ENCODE results near the gene GSG1L.

The GSG1L gene

GRCh38 chr16:28062847-28063521 is 530 bp downstream of the GSG1L start:
- DNase-seq (ENCODE audit: low spot score), result no peak

- DNase-seq (ENCODE audit: low spot score), result no peak
Observed at GRCh38 chr16:28062261-28062846, 1.2 kb downstream of the GSG1L start.

- DNase-seq (ENCODE audit: low spot score), result no peak
Observed at GRCh38 chr16:28061352-28062101, 2.0 kb downstream of the GSG1L start.

DNA sequence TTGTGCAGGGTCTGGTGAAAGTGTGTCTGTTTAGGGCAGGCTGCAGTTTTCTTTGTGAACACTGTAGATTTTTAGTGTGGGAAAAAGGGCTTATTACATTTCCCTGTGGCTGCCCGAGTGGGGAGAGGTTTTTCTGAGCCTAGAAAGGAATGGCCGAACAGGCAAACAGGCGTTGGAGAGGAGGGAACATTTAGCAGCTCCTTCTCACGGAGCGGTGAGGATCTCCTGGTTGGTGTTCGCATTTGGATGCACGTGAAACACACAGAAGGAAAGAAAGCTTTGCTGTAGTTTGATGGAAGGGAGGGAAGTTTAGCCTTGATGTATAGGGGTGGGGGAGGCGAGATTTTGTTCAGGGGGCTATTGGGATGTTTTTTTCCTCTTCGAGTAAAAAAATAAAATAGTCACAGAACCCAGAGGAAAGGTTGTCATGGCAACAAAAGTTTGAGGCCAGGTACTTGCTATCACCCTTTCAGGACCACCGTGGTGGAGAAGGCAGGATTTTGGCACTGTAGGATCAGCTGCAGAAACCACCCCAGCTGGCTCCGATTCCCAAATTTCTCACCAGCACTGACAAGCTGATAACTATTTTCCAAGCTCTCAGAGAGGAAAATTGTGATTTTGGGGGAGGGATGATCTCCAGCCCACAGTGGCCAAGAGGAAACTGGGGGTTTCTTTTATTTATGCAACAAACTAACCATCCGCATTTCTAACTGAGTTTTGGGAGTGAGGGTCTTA is 3.5 kb downstream of the GSG1L start:
- no peak for DNase-seq (ENCODE audit: low spot score)

DNA sequence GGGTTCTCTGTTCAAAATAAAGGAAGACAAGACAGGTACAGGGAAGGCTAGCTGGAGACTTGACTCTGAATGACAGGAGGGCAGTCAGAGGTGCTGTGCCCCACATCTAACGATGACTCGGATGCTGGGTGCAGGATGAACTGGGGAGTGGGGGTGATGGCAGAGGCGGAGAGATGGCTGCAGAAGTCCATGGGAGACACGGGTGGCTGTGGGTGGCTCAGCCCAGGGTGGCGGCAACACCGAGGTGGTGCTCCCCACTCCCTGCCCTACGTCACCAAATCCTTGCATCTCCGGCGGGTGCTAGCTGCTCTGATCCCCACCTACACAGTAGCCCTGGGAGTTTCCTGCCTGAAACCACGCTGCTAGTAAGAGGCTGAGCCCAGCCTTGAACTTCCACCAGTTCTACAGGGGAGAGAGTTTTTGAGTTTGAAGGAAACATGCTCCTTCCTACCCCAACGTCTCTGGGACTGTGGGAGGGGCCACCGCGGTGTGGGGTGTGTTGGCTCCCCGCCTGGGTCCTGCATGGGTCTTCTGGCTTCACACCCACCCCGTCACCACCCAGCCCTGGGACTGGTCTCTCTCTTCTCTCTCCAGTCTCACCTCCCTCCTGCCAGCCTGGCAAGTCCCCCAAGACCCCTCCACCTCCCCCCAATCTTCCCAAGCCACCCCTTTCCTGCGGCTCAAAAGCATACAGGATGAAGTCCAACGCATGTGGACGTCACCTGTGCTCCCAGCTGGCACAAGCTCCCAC is 4.5 kb downstream of the GSG1L start:
- no peak for DNase-seq (ENCODE audit: low spot score)

- DNase-seq (ENCODE audit: low spot score), result no peak
Observed at GRCh38 chr16:28057949-28058348, 5.6 kb downstream of the GSG1L start.

GRCh38 chr16:28053461-28053860 is 10.1 kb downstream of the GSG1L start:
- DNase-seq (ENCODE audit: low spot score), result no peak

- no peak for DNase-seq (ENCODE audit: low spot score)
Observed at GRCh38 chr16:28052274-28053128, 11.0 kb downstream of the GSG1L start.

DNA sequence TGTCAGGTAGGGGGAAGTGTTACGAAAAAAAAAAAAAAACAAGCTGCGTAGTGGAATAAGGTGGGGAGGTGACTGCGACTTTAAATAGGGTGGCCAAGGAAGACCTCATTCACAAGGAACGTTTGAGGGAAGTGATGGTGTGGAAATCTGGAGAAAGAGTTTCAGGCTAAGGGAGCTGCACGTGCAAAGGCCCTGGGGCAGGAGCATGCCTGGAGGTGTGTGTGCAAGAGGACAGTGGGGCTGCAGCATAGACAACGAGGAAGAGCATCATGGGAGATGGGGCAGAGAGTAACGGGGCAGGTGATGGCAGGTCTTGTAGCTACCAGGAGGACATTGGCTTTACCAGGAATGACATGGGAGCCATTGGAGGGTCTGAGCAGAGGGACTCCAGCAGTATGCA is 12.0 kb downstream of the GSG1L start:
- DNase-seq (ENCODE audit: low spot score), result no peak

GRCh38 chr16:28042811-28043210 is 20.7 kb downstream of the GSG1L start:
- no peak for DNase-seq (ENCODE audit: low spot score)

GRCh38 chr16:28041615-28042014 is 21.9 kb downstream of the GSG1L start:
- DNase-seq (ENCODE audit: low spot score), result no peak

DNA sequence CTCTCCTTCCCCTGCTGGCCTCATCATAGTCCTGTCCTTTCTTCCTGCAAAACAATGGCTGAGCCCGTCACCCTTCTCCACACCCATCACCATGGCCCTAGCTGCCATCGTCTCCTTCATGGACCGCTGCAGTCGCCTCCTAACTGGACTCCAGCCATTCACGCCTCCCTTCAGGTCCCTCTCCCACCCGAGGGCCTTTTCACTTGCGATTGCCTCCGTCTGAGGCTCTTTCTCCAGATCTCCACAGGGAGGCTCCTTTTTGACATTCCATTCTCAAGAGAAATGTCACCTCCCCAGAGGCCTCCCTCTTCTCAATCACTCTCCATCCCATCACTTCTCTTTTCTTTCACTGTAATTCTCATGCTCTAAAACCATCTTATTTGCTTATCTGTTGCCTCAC is 23.5 kb downstream of the GSG1L start:
- no peak for DNase-seq (ENCODE audit: low spot score)

DNA sequence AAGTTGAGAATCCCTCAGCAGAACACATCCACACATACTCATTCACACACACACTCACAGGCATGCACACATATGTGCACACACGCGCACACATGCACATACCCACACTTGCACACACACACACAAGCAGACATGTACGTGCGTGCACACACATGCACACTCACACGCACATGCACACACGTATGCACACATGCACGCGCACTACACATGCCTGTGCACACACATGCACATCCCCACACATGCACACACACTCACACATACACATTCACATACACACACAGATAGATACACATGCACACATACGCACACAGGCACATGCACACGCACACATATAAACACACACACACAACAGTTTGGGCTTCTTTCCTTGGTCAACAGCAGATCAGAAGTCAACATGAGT is 24.0 kb downstream of the GSG1L start:
- no peak for DNase-seq (ENCODE audit: low spot score)

DNA sequence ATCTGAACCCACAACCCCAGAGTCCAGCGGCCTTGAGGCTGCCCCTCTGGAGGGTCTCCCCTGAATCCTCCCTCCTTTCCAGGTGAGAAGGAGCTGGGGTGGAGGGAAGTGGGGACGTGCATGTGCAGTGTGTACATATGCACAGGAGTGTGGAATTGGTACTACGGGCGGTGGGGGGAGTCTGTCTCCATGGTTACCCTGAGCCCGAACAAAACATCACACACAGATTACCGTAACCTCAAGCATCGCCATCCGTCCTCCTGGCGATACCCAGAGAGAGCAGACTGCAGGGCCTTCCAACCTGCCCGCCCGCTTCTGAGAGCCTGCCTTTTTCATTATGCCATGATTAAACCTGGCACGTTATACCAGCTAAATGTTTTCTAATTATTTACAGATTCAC is 25.1 kb downstream of the GSG1L start:
- DNase-seq (ENCODE audit: low spot score), result no peak

- no peak for DNase-seq (ENCODE audit: low spot score)
Observed at GRCh38 chr16:28035866-28036393, 27.6 kb downstream of the GSG1L start.

- DNase-seq (ENCODE audit: low spot score), result no peak
Observed at GRCh38 chr16:28033870-28034269, 29.6 kb downstream of the GSG1L start.

GRCh38 chr16:28029387-28030002 is 34.0 kb downstream of the GSG1L start:
- no peak for DNase-seq (ENCODE audit: low spot score)

DNA sequence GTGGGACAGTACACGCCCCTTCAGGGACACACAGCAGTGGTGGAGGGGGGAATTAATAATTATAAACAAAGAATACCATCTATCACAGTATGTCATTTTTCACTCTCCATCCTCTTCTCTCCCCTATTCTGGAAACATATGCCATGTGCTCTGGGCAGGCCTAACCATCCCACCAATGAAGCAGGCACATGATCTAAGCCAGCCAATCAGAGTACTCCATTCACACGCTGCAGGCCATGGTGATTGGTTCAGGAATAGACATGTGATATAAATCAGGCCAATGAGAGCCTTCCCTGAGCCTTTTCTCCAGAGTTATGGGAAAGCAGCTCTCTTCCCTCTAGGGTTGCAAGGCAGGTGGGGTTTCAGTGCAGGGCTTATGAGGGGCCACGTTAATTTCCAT is 36.5 kb downstream of the GSG1L start:
- no peak for DNase-seq (ENCODE audit: low spot score)

- no peak for DNase-seq (ENCODE audit: low spot score)
Observed at GRCh38 chr16:28025631-28026030, 37.9 kb downstream of the GSG1L start.

DNA sequence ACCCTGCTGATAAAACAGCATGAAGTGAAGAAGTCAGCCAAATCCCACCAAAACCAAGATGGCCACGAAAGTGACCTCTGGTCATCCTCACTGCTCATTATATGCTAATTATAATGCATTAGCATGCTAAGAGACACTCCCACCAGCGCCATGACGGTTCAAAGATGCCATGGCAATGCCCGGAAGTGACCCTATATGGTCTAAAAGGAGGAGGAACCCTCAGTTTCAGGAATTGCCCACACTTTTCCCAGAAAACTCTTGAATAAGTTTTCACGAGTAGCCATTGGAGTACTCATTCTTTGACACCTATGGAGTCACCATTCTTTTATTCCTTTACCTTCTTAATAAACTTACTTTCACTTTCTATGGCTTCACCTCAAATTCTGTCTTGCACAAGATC is 44.3 kb downstream of the GSG1L start:
- DNase-seq (ENCODE audit: low spot score), result no peak
